NAMALWA (cell line): Measurements from ENCODE around the gene RHBDD1.

ENCODE experiments used
- DNase-seq: peaks from one replicate; pipeline ENCODE4 v3.0.0-alpha.2; 2015; ENCODE audit warnings: low spot score

RHBDD1 gene, protein sequence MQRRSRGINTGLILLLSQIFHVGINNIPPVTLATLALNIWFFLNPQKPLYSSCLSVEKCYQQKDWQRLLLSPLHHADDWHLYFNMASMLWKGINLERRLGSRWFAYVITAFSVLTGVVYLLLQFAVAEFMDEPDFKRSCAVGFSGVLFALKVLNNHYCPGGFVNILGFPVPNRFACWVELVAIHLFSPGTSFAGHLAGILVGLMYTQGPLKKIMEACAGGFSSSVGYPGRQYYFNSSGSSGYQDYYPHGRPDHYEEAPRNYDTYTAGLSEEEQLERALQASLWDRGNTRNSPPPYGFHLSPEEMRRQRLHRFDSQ

DNA sequence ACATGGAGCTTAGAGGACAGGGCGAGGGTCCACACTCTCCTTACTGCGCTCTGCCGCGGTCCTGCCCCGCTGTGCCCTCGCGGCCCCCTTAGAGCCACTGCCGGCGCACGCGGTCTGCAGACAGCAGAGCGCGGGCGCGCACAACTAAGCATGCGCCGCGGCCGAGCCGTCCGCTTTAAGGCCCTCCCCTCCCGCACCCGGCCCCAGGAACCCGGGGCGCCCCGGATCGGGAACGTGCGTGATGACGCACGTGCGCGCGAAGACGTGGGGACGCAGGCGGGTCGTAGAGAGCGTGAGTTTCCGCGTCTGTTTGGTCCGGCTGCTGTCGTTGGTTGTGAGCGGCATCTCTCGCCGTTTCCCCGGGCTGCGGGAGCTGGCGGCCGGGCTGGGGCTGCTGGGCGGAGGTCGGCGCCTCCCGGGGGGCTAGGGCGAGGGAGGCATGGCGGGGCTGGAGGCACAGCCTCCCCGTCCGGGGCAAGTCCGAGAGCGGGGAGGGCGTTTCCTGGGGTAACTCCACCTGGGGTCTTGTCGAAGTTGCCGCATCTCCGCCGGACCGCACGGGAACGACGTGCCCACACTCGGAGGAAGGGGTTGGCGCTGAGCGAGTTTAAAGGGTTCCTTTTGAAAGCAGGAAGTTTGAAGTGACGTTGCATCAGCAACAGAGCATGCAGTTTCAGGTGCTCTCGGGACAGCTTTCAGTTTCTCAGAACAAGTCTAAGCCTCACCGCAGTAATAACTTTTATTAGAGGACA lies at the start of gene RHBDD1:
Gene RHBDD1, plus strand, starts transcription at position 259 of the 752 bp plus-strand sequence. CDS start 28,640 bp downstream, outside the sequence.
- DNase-seq, result peak; percentile 97

DNA sequence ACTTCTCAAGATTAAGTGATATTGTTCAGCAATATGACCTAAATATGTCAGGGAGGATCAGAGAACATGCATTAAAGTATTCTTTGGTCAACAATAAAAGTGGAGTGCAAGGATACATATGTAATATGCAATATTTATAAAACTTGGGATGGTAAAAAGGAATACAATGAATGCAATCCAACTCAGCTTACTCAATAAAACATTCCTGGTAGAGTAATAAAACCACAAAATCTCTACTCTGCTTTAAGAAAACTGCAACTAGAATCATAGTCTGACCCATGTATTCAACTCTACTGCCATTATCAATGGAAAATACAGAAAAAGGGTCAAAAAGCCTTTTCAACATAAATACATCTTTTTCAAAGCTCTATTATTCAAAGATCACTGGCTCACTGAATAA lies 47.8 kb upstream of the RHBDD1 start:
- DNase-seq, result no peak

DNA sequence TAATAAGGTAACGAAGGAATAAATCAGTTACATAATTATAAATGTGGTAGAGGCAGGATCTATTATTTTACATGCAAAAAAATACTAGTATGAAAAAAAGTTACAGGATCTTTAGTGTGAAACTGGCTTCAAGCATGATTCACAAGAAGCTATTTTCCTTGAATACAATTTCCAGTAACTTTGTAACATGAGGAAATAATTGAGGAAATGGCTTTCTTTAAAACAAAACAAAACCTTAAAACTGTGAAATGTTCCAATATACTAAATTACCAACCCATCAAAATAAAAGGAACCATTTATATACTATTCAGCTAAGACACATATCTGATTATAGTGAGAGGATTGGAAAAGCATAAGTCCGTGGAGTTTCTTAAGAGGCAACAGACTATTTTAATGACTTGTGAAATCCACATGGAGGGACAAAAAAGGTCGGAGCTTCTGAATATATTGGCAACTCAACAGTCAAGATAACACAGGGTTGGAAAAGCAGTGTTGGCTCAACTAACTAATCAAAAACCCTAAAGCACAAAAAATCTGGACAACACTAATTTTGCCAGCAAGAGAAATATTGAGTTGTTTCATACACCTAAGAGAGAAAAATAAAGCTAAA lies 46.9 kb upstream of the RHBDD1 start:
- no peak for DNase-seq

DNA sequence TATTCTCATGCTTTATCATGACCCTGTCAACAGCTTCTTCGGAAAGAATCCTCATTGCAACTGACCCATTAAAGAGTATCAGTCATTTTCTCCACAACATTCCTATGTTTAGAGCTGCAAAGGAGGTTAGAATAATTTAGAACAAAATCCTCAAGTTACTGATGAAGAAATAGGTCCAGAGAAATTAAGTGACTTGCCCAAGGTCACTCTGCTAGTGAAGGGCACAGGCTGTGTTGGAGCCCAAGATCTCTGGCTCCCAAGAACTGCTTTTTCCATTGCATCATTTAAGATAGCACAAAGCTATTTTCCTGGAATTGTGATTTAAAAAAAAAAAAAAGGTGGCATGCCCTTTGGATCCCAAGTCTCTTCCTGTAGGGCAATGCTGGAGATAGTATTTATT lies 45.8 kb upstream of the RHBDD1 start:
- no peak for DNase-seq

DNA sequence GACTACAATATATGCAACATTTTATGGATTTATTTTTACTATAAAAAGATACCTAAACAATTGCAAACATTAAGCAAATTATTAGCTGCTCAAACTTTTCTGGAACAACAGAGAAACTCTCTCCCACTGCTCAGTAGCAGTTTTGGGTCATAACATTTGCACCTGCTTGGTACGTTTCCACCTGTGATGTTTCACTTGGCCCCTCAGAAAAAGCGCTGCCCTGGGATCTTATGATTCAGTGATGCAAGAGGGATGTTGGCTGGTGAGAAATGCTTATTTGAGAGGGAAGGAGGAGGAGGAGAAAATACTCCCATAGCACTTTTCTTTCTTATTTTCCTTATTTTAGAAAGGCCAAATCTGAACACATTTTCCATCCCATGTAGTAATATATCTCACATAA lies 45.4 kb upstream of the RHBDD1 start:
- peak; percentile 19 for DNase-seq

DNA sequence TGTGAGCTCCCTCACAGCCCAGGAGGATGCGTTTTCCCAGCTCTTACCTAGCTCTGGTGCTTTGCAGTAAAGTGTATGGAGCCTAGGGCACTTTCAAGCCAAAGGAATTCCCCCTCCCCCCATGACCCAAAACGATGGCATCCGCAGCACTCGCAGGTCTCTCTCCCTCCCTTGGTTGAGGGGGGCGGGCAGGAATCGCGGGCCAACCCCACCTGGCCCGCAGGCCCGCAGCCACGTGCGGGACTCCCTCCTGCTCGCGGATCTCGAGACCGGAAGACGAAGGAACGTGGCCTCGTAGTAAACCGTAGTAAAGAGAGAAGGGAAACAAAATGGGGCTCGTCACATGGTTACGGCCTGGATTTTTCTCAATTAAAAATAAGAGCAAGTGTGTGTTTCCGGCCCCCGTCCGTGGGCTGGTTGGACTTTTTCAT lies 44.8 kb upstream of the RHBDD1 start:
- DNase-seq, result peak; percentile 82

DNA sequence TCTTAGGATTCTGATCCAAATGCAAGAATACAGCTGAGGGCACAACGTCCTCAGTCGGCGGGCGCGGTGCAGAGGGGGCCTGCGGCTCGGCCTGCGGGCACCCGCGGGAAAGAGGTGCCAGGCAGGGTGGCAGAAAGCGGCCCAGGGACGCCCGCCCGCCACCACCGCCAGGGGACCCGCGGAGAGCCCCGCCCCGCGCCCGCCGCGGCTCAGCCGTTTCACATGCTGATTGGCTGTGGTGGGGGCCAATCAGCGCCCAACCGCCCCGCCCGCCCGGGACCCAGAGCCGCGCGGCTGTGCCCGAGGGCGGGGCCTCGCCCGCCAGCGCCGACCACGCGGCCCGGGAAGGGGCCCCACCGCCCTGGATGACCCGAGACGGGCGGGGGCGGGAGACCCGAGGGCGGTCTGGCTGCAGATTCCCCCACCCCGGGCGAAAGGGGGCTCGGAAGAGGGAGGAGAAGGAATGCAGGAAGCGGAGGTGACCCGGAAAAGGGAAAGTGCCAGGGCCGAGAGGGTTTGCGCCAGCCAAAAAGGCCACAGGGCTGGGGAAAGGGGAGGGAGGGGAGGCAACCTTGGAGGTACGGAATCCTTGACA lies 44.3 kb upstream of the RHBDD1 start:
- DNase-seq, result peak; percentile 90

DNA sequence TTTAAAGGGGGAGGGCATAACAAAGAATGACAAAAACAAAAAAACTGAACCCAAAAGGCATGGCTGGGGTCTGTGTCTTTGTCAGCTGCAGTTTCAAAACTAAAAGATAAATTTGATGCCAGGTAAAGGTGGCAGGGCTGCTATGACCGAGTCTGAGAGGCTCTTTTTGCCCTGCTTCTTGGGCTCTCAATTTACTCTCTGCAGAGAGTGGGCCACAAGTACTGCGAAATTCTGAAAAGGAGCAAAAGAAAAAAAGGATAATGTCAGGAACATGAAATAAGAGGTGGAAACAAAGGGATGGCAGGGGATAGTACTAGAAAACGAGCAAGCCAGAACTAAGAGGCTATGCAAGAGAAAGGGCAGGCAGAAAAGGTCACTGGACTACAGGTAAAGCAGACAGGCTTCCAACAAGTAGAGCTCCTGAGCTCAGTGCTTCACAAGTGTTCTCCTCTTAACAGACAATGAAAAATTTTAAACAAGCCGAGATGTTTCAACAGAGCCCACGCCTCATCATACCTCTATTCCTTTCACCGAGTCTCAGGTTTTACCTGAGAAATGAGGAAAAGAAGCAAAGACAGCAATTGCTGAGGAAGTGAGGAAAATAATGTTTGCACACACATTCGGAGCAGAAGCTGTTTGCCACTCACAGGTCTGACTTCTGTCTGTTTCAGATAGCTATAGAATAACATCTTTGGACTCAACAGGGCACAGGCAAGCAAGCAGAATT lies 43.5 kb upstream of the RHBDD1 start:
- DNase-seq, result peak; percentile 58

DNA sequence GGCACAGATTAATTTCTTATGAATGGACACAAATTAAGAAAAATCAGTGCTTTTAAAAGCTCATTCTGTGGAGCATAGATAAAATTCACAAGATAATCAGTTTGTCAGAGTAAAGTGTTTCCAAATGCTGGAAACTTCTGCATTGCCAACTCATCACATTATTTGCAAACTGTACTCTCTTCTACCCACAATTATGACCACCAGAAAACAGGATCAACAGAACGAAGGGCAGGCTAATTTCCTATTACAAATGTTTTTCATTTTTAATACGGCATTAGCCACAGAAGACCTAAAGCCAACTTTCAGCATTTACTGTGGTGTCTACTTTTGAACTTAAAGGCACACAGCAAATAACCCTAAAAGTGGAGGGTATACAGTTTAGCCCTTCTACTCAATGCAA lies 42.2 kb upstream of the RHBDD1 start:
- DNase-seq, result peak; percentile 22

DNA sequence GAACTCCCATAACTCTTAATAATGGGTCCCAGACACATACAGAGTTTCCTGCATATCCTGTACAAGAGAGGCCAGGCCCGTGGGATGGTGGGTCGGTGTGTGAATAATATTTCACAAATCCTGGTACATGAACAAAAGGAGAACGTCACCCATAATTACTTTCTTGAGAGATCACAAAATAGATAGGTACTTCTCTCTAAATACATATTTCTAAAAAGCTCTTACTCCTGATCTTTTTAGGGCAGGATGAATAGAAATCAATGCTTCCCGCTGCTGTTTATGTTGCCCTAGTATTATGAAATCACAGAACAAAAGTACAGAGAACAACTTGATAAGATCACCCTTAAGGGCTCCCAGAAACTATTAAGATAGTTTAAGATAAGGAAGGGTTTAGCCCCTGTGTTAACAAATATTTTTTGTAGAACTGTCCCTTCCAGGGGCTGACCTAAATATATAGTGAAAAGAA lies 41.6 kb upstream of the RHBDD1 start:
- no peak for DNase-seq

DNA sequence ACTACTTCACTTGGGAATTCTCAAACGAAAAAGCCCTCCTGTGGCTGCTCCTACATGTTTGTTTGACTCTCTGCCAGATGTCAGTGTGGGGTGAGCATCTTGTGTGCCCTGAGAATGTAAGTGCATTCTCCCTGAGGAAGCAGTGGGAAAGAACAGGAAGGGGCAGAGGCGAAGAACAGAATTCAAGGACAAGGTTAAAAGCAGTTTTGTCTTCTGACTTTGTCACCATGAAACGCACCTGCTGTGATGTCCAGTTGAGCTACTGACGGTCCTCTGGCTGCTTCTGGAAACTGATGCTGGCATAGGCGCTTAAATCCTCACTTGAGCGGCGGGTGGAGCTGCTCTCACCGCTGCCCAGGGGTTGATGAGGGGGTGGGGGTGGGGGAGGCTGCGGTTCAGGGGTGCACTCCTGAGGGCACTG lies 41.1 kb upstream of the RHBDD1 start:
- DNase-seq, result no peak

DNA sequence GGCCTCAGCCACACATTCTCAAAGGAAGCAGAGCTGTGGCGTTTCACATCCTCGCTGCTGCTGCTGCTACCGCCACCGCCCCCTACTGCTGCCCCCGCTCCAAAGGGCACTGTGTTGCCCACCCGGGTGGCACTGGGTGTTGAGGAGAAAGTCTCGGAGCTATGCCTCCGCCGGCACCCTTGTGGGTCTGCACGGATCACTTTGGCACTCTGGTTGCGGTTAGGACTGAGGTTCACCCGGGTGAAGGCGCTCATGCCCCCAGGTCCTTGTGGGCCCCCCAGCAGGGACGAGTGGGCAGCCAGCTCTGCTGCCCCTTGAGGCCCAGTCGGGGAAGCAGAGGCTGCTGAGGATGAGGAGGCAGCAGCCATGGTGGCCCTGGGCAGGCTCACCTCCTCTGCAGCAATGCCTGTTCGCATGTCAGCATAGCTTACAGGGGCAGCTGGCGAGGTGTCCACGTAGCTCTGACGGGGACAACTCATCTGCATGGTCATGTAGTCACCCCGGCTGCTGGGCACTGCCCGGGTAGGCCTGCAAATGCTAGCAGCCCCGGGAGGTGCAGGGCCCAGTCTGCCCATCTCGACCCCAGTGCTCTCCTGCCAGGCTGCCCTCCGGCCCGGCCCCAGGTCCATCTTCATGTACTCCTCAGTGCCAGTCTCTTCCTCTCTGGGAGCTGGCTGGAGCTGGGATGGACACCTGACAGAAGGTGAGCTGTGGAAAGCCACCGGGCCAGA lies 40.4 kb upstream of the RHBDD1 start:
- DNase-seq, result no peak

DNA sequence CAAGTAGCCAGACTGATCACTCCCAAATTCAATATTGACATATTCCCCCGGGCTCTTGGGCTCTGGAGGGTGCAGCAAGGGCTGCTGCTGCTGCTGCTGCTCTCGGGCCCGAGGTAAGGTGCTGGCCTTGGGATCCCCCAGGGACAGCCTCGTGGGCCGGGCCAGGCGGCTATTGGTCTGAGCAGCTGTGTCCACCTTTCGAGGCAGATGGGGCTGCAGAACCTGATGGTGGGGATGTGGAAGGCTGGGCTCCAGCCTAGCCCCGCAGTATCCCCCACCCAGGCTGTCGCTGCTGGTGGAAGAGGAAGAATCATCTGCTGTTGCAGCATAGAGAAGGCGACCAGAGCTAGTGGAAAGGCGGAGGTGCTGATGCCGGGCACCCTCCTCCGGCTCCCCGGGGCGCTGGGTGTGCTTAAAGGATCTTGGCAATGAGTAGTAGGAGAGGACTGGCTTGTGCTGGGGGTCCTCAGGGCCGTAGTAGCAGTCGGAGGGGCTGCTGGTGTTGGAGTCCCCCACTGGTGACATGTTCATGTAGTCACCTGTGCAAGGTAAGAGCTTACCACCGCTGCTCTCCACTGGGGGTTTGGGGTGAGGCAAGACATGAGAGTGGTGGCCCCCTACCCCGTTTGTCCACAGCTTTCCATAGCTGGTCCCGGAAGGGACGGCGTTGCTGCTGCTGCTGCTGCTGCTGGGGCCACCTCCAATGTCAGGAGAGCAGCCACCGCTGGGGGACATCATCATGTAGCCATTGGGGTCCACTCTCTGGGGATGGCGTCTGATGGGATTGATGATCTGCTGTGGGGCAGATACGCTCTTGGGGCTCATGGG lies 39.6 kb upstream of the RHBDD1 start:
- no peak for DNase-seq

DNA sequence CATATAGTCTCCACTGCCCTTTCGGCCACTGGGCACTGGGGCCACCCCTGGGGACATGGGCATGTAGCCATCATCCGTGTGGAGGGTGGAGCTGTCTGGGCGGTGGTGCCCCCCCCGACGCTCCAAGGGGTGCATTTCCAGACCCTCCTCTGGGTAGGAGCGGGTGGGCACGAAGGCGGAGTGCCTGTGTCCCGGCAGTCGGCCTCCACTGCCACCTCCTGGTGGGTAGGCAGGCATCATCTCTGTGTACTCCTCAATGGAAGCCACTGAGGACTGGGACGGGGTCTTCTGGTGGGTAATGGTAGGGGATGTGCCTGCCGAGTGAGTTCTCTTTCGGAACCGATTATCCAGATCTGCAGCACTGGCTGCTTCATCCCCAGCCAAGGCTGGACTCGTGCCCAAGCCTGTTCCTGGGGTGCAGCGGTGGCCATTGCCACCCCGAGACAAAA lies 39.0 kb upstream of the RHBDD1 start:
- DNase-seq, result peak; percentile 27

DNA sequence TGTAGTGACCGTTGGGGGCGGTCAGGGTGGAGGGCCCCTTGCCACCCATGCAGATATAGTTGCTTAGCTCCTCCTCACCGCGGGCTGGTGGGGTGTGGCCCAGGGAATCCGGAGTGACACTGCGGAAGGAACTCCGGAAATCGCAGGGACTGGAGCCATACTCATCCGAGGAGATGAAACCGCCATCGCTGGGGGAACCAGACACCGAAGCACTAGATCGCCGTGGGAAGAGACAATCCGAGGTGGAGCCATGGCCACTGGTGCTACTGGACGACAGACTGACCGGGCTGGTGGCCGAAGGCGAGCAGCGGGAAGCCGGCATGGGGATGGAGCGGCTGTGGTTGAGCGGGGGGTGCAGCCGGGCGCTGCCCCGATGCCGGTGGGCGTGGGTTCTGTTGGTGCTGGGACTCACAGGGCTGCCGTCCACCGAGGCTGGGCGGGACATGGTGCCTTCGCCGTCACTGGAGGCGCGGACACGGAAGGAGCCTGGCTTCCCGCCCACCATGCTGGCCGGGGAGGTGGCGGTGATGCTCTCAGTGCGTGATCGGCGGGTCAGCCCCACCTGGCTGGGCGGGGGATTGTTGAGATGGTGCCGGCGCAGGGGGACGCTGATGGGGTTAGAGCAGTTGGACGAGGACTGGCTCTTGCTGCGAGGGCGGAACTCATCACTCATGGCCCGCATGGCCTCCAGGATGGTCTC lies 38.4 kb upstream of the RHBDD1 start:
- DNase-seq, result no peak

DNA sequence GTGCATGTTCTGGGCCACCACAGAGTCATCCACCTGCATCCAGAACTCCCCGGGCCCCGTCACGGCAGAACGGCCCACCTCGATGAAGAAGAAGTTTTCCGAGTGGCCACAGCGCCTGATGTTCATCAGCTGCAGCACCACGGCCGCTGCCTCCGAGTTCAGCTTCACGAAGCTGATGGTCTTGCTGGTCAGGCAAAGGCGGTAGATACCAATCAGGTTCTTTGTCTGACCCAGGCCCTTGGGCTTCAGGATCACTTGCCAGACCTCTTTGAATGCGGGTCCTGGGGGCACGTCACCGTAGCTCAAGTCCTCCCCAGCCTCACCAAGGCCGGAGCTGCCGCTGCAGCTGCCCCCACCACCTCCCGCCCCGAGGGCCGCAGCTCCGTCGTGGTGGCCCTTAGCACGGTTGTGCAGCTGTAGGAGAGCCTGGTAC lies 37.8 kb upstream of the RHBDD1 start:
- no peak for DNase-seq

DNA sequence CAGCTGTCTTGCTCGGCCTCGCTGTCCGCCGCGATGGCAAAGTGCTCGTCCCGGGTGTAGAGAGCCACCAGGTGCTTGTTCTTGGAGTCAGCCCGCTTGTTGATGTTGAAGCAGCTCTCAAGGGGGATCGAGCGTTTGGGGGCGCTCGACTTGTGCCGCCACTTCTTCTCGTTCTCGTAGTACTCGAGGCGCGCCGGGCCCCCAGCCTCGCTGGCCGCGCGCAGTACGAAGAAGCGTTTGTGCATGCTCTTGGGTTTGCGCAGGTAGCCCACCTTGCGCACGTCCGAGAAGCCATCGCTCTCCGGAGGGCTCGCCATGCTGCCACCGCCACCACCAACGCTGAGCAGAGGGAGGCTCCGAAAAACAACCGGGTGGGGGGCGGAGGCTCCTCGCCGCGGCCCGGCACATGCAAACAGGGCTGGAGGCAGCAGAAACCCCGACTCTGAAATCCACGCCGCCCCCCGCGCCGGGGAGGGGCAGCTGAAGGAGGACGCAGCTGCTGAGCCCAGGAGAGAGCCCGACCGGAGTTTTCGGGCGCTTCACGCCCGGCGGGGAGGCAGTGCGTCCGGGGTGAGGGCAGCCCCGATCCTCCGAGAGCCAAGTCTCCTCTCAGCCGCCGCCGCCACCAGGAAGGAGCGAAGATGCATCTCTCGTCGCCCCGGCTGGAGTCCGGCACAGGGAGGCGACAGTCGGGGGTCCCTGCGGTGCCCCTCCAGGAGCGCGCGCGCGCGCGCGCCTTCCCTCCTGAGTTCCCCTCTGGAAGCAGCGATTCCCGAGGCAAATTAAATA lies 37.2 kb upstream of the RHBDD1 start:
- DNase-seq, result peak; percentile 86

DNA sequence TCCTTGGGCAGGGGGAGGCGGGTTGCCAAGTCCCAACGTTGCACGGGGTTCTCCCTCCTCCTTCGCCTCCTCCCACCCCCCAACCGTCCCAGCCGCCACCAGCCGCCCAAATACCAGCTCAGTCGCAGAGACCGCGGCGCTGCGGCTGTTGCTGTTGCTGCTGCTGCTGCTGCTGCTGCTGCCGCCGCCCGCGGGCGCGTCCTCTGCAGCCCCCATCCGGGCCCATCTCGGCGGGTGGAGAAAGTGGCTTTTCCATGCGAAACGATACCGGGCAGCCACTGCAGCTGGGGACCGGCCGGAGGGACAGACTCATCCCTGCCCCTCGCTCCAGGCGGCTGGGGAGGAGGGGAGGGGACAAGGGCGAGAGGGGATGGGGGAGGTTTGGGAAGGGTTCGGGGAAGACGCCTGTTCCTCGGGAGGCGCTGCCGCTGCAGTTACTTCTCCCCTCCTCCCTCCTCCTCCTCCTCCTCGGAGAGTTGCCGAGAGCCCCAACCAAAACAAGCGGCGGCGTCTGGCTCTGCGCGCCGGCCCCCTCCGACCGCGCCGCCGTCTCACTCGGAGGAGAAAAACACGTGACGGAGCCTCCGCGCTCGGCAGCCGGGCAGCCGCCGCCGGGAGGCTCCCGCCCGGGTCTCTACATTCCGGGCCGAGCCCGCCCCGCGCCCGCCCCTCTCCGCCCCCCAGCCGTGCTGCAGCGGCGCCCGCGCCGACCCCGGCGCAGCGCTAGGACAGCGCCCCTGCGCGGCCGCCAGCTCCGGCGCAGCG lies 36.5 kb upstream of the RHBDD1 start, which contains the start of gene IRS1:
Gene IRS1, minus strand, starts transcription at position 610 of the 765 bp plus-strand sequence. CDS start 1,082 bp downstream, outside the sequence.
- peak; percentile 81 for DNase-seq
